Caco-2 (cell line): ENCODE data around the gene TLE7. TPM values are rescaled to one million over a fixed set of nuclear protein-coding genes. Genes with fewer than 3 reads are reported as not detected.

ENCODE experiments used
- BruUV-seq: library from RNA; stranded (reverse); fragments of 400-500 nt; replicated peaks from 2 replicates; lab custom pipeline; 2021; lab: Mats Ljungman, UMichigan
- CTCF ChIA-PET: fragments of 300-600 bp; sonication (Branson Sonifier 250); formaldehyde crosslinking; loops from one replicate; lab custom pipeline; 2022; ENCODE audit warnings: antibody characterized with exemption; lab: Charles Lee
- POLR2A ChIA-PET: fragments of 300-600 bp; sonication (Branson Sonifier 250); formaldehyde crosslinking; loops from one replicate; lab custom pipeline; 2022; ENCODE audit warnings: antibody characterized with exemption; lab: Charles Lee
- DNase-seq, 2 experiments: peaks; one replicate each; pipeline versions ENCODE4 v3.0.0 to v3.0.0-alpha.2; 2020 to 2022
- H3K27me3 ChIP-seq: replicated peaks from 2 replicates; pipeline ENCODE4 v1.6.0; 2011; ENCODE audit warnings: low read length; ENCODE audit not compliant: control insufficient read depth, insufficient read depth
- H3K36me3 ChIP-seq: 2 replicates; pipeline ENCODE4 v1.5.1; 2011; ENCODE audit warnings: low read length; ENCODE audit not compliant: control insufficient read depth, insufficient read depth
- H3K4me1 ChIP-seq: fragments of 250-450 bp; sonication (Bioruptor Pico); 2 replicates; pipeline ENCODE4 v1.5.1; 2020; ENCODE audit warnings: mild to moderate bottlenecking
- H3K4me3 ChIP-seq: 2 replicates; pipeline ENCODE4 v1.5.1; 2011; ENCODE audit warnings: low read depth, mild to moderate bottlenecking, control low read depth, low read length
- H3K9me3 ChIP-seq: fragments of 250-450 bp; sonication (Bioruptor Pico); 2 replicates; pipeline ENCODE4 v1.5.1; 2020; ENCODE audit warnings: mild to moderate bottlenecking, moderate library complexity
- H3K27ac Mint-ChIP-seq: one replicate; pipeline ENCODE4 v1.8.0; 2022; ENCODE audit warnings: mixed read lengths; ENCODE audit not compliant: unreplicated experiment
- H3K27me3 Mint-ChIP-seq: one replicate; pipeline ENCODE4 v1.8.0; 2022; ENCODE audit warnings: mixed read lengths; ENCODE audit not compliant: insufficient read depth, unreplicated experiment
- H3K36me3 Mint-ChIP-seq: one replicate; pipeline ENCODE4 v1.8.0; 2022; ENCODE audit warnings: mild to moderate bottlenecking, mixed read lengths; ENCODE audit not compliant: insufficient read depth, unreplicated experiment
- H3K4me1 Mint-ChIP-seq: one replicate; pipeline ENCODE4 v1.8.0; 2022; ENCODE audit warnings: low read depth, mixed read lengths; ENCODE audit not compliant: unreplicated experiment
- H3K4me3 Mint-ChIP-seq: one replicate; pipeline ENCODE4 v1.8.0; 2022; ENCODE audit warnings: mild to moderate bottlenecking, moderate library complexity, mixed read lengths; ENCODE audit not compliant: unreplicated experiment
- H3K9me3 Mint-ChIP-seq: one replicate; pipeline ENCODE4 v1.8.0; 2022; ENCODE audit warnings: mixed read lengths; ENCODE audit not compliant: unreplicated experiment
- CTCF ChIP-seq, 2 experiments: fragments of 200-600 bp in 1 of 2; IDR thresholded peaks; 1 replicate in 1 of 2; 2 replicates in 1 of 2; pipeline versions ENCODE4 v1.5.1 to v1.8.0; 2011 to 2022; ENCODE audit warnings: antibody characterized with exemption in 1 of 2, control low read depth in 1 of 2, inconsistent platforms in 1 of 2, low read depth in 1 of 2, low read length in 1 of 2, mild to moderate bottlenecking in 1 of 2, moderate library complexity in 1 of 2; ENCODE audit not compliant: insufficient read depth in 1 of 2, severe bottlenecking in 1 of 2, unreplicated experiment in 1 of 2
- intact Hi-C: fragments of 100-400 bp; cut with micrococcal nuclease; formaldehyde crosslinking; loops from one replicate; pipeline ENCODE4 v1.10.0; 2022; ENCODE audit not compliant: unreplicated experiment
- total RNA-seq: library from RNA; stranded (reverse); gene quantifications from 2 replicates; pipeline ENCODE4 v1.2.3, GENCODE V29; 2022

Gene TLE7
- total RNA-seq, 1 experiment from 2014 or later: not detected

GRCh38 chr16:71387045-71387871 lies 54.6 kb downstream of the TLE7 start:
- Mint-ChIP-seq H3K9me3 (no peaks in the 10 kb centered on the region), H3K4me1 (no peaks in the 10 kb centered on the region), H3K27me3 (peaks cover 25% of the 10 kb centered on the region), H3K4me3 (no peak overlapping the region), H3K27ac (no peak overlapping the region), H3K36me3 (no peaks in the 10 kb centered on the region)
- intact Hi-C loops: no loop called here
- no peak for TF ChIP-seq CTCF (IDR thresholded peaks at IDR 0.05; ENCODE audit: insufficient read depth in 1 of 2, low read depth in 1 of 2, low read length in 1 of 2, severe bottlenecking in 1 of 2, unreplicated experiment in 1 of 2)
- ChIA-PET CTCF (no interaction called here), POLR2A (no interaction called here)
- no peaks in the 10 kb centered on the region for H3K4me1 ChIP-seq
- no peaks in the 10 kb centered on the region for H3K36me3 ChIP-seq
- H3K4me3 ChIP-seq: no peak overlapping the region
- H3K9me3 ChIP-seq: no peaks in the 10 kb centered on the region
- DNase-seq: no peak
- no peaks in the 10 kb centered on the region for H3K27me3 ChIP-seq
- BruUV-seq: no TSS peak

- no peaks in the 10 kb centered on the region for H3K4me1 ChIP-seq
- no peak overlapping the region for H3K4me3 Mint-ChIP-seq
- H3K9me3 ChIP-seq: no peaks in the 10 kb centered on the region
- peaks cover 29% of the 10 kb centered on the region for H3K27me3 Mint-ChIP-seq
- no peak overlapping the region for H3K27ac Mint-ChIP-seq
- no peaks in the 10 kb centered on the region for H3K36me3 Mint-ChIP-seq
- H3K4me1 Mint-ChIP-seq: no peaks in the 10 kb centered on the region
- TF ChIP-seq CTCF (IDR thresholded peaks at IDR 0.05; ENCODE audit: insufficient read depth in 1 of 2, low read depth in 1 of 2, low read length in 1 of 2, severe bottlenecking in 1 of 2, unreplicated experiment in 1 of 2): no peak
- H3K27me3 ChIP-seq: no peaks in the 10 kb centered on the region
- CTCF ChIA-PET: no interaction called here
- POLR2A ChIA-PET: no interaction called here
- H3K36me3 ChIP-seq: no peaks in the 10 kb centered on the region
- no peak for DNase-seq
- no peak overlapping the region for H3K4me3 ChIP-seq
- BruUV-seq: no TSS peak
- intact Hi-C loops: no loop called here
- H3K9me3 Mint-ChIP-seq: no peaks in the 10 kb centered on the region
These were observed 57.7 kb downstream of the TLE7 start for GRCh38 chr16:71384073-71384724.

GRCh38 chr16:71383054-71383773 lies 58.6 kb downstream of the TLE7 start:
- no peak for DNase-seq
- Mint-ChIP-seq H3K4me3 (no peak overlapping the region), H3K27ac (no peak overlapping the region), H3K4me1 (no peaks in the 10 kb centered on the region), H3K27me3 (peaks cover 29% of the 10 kb centered on the region), H3K36me3 (no peaks in the 10 kb centered on the region), H3K9me3 (no peaks in the 10 kb centered on the region)
- intact Hi-C loops: no loop called here
- Histone ChIP-seq H3K4me1 (no peaks in the 10 kb centered on the region), H3K36me3 (no peaks in the 10 kb centered on the region), H3K9me3 (no peaks in the 10 kb centered on the region), H3K4me3 (no peak overlapping the region), H3K27me3 (no peaks in the 10 kb centered on the region)
- BruUV-seq: no TSS peak
- ChIA-PET CTCF (no interaction called here), POLR2A (no interaction called here)
- no peak for TF ChIP-seq CTCF (IDR thresholded peaks at IDR 0.05; ENCODE audit: insufficient read depth in 1 of 2, low read depth in 1 of 2, low read length in 1 of 2, severe bottlenecking in 1 of 2, unreplicated experiment in 1 of 2)
